Peyer's patch (tissue), 4 donors: ENCODE measurements around the gene KRTAP12-2.

Source experiments
- CTCF ChIP-seq, 6 experiments: fragments of 450-650 bp in 4 of 6; fragments of 200-600 bp in 2 of 6; sonication (generic) in 1 of 6; IDR thresholded peaks; one replicate each; pipeline ENCODE4 v1.5.1; 2017 to 2019; ENCODE audit warnings: antibody characterized with exemption in 6 of 6, mild to moderate bottlenecking in 3 of 6, moderate library complexity in 1 of 6
- POLR2A ChIP-seq, 2 donors: fragments of 450-650 bp; IDR thresholded peaks; one replicate each; pipeline ENCODE4 v1.5.1; 2017; ENCODE audit warnings: antibody characterized with exemption in 2 of 2, mild to moderate bottlenecking in 2 of 2, moderate library complexity in 2 of 2

- TF ChIP-seq CTCF (IDR thresholded peaks at IDR 0.05) (no peak), POLR2A (IDR thresholded peaks at IDR 0.05) (no peak)
Measured at GRCh38 chr21:44702111-44702972, 35.6 kb upstream of the KRTAP12-2 start.
